ENCODE measurements around the gene MACROD1. TPM values are rescaled to one million over a fixed set of nuclear protein-coding genes. Genes with fewer than 3 reads are reported as not detected.

The MACROD1 gene
- total RNA-seq, 1 experiment from 2014 or later, result 26.3 TPM

DNA sequence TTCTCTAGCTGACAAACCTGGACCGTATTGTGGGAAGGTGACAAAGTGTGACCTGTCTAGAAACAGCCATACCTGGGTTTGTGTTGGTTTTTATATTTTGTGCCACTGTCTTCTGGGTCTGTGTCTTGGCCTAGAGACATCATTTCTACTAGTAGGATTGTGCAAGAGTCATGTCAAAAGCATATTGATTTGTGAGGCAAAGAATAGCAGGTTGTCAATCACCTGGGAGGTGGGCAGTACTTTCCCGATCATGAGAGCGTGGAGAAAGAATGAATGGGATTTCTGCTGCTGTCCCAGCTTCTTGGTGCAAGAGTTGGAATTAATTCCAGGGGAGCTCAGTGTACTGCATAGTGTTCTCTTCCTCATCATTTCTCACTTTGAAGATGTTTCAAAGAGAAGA lies 35.6 kb upstream of the MACROD1 start:
- Histone ChIP-seq H3K27ac (no peak overlapping the region), H3K27me3 (no peaks in the 10 kb centered on the region), H3K4me1 (peaks cover 27% of the 10 kb centered on the region), H3K4me3 (no peak overlapping the region), H3K9me3 (replicated peaks) (no peaks in the 10 kb centered on the region), H3K36me3 (peaks cover 85% of the 10 kb centered on the region)
- DNase-seq, result no peak

DNA sequence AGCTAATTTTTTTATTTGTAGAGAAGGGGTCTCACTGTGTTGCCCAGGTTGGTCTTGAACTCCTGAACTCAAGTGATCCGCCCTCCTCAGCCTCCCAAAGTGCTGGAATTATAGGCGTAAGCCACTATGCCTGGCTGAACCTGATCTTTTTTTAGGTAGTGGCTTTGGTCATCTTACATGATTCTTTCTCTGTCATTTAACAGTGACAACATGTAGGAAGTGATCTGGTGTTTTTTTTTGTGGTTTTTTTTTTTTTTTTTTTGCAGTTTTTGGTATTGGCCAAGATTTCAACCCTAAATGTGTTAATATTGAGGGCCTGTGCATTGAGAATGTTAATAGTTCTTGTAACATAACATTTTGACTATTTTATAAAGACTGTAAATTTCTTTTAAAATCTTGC lies 32.6 kb upstream of the MACROD1 start:
- Histone ChIP-seq H3K27me3 (no peaks in the 10 kb centered on the region), H3K27ac (no peak overlapping the region), H3K4me3 (no peak overlapping the region), H3K4me1 (no peaks in the 10 kb centered on the region), H3K9me3 (replicated peaks) (no peaks in the 10 kb centered on the region), H3K36me3 (peaks cover 90% of the 10 kb centered on the region)
- DNase-seq, result no peak

GRCh38 chr11:64196626-64197025 lies 30.7 kb upstream of the MACROD1 start:
- H3K4me3 ChIP-seq, result no peak overlapping the region
- H3K27ac ChIP-seq, result no peak overlapping the region
- H3K9me3 ChIP-seq (replicated peaks), result no peaks in the 10 kb centered on the region
- H3K4me1 ChIP-seq, result no peaks in the 10 kb centered on the region
- peaks cover 87% of the 10 kb centered on the region for H3K36me3 ChIP-seq
- H3K27me3 ChIP-seq, result no peaks in the 10 kb centered on the region
- no peak for DNase-seq

GRCh38 chr11:64192434-64192833 lies 26.5 kb upstream of the MACROD1 start:
- Histone ChIP-seq H3K36me3 (peaks cover 68% of the 10 kb centered on the region), H3K9me3 (replicated peaks) (no peaks in the 10 kb centered on the region), H3K4me1 (no peaks in the 10 kb centered on the region), H3K27ac (no peak overlapping the region), H3K4me3 (no peak overlapping the region), H3K27me3 (no peaks in the 10 kb centered on the region)
- no peak for DNase-seq

DNA sequence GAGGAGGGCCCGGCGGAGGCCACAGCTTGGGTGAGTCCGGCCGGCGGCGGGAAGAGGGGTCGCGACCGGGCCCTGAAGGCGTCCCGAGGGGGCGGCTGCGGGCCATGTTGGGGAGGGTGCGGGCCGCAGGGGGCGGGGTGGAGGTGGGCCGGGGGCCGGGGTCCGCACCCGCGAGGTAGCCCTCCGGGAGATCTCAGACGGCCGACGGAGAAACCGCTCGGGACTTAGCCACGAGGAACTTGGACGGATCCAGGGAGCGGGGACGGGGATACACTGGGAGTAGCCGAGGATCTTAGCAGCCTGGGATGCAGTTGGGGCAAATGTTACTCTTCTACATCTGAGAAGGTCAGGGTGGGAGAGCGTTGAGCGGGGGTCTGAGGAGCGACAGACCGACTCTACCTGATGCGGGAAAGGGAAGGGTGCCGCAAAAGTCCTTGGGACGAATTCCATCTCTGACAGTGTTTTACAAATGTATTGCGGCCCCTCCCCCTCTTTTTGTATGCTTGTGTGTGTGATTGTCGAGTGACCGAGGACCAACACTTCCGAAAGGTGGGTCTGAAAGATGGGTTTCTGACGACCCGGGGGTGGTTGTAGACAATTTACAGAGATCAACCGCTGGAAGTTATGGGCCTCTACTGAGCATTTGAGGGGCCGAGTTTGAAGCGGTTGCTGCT lies 20.7 kb upstream of the MACROD1 start:
- Histone ChIP-seq H3K9me3 (replicated peaks) (no peaks in the 10 kb centered on the region), H3K27ac (no peak overlapping the region), H3K36me3 (peaks cover 15% of the 10 kb centered on the region), H3K4me1 (peaks cover 4% of the 10 kb centered on the region; the same call in 1 of the 2 replicates), H3K4me3 (no peak overlapping the region), H3K27me3 (no peaks in the 10 kb centered on the region)
- no peak for DNase-seq

GRCh38 chr11:64185693-64186491 lies 20.0 kb upstream of the MACROD1 start, which contains the start of gene STIP1:
TSS of gene STIP1 (plus strand) at chr11:64186171. CDS start at chr11:64186262, 91 bp downstream.
- H3K27ac ChIP-seq, result peak within 1 kb of the TSS; percentile 67
- H3K36me3 ChIP-seq, result peaks cover 15% of the 10 kb centered on the region
- DNase-seq, result peak; percentile 99
- peak within 1 kb of the TSS; percentile 71 for H3K4me3 ChIP-seq
- H3K4me1 ChIP-seq, result peaks cover 5% of the 10 kb centered on the region
- no peaks in the 10 kb centered on the region for H3K27me3 ChIP-seq
- no peaks in the 10 kb centered on the region for H3K9me3 ChIP-seq (replicated peaks)

DNA sequence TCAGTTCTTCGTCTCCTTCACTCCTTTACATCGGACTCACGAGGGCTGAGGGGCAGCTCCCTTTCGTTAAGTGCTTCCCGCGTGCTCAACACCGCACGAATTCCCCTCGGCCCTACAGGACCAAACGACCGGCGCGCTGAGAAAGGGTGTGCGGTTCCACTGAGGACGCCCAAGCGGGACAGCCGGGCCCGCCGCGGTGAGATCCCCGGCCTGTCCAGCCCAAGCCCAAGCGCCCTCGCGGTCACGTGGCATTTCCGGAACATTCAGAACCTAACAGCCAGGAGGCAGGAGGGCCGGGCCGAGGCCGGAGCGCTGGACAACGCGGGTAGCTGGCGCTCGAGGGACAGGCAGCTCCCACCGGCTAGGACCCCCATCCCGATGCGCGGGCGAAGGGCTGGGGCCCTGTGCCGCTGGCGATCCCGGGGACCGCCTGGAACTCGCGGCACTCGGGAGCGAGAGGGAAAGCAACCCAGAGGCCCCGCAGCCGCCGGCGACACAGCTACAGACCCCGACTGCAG lies 19.3 kb upstream of the MACROD1 start:
- Histone ChIP-seq H3K36me3 (peaks cover 9% of the 10 kb centered on the region), H3K27me3 (no peaks in the 10 kb centered on the region), H3K4me3 (peak overlapping the region; percentile 71), H3K4me1 (peaks cover 10% of the 10 kb centered on the region), H3K27ac (peak overlapping the region; percentile 67), H3K9me3 (replicated peaks) (no peaks in the 10 kb centered on the region)
- no peak for DNase-seq

DNA sequence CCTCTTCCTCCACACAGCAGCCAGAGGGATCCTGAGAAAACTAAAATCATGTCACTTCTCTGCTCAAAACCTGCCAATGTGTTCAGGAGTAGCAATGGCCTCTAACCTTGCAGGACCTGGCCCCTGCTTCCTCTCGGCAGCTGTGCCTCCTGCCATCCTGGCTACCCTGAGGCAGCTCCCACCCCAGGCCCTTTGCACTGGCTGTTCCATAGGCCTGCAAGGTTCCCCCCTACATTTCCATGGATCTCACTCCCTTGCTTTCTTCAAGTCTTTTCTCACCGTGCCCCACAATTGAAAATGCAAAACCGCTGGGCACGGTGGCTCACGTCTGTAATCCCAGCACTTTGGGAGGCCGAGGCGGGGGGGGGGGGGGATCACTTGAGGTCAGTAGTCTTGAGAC lies 18.0 kb upstream of the MACROD1 start:
- H3K36me3 ChIP-seq, result peaks cover 7% of the 10 kb centered on the region
- no peak for DNase-seq
- H3K9me3 ChIP-seq (replicated peaks), result no peaks in the 10 kb centered on the region
- H3K27me3 ChIP-seq, result no peaks in the 10 kb centered on the region
- H3K27ac ChIP-seq, result no peak overlapping the region
- no peak overlapping the region for H3K4me3 ChIP-seq
- H3K4me1 ChIP-seq, result peaks cover 10% of the 10 kb centered on the region

DNA sequence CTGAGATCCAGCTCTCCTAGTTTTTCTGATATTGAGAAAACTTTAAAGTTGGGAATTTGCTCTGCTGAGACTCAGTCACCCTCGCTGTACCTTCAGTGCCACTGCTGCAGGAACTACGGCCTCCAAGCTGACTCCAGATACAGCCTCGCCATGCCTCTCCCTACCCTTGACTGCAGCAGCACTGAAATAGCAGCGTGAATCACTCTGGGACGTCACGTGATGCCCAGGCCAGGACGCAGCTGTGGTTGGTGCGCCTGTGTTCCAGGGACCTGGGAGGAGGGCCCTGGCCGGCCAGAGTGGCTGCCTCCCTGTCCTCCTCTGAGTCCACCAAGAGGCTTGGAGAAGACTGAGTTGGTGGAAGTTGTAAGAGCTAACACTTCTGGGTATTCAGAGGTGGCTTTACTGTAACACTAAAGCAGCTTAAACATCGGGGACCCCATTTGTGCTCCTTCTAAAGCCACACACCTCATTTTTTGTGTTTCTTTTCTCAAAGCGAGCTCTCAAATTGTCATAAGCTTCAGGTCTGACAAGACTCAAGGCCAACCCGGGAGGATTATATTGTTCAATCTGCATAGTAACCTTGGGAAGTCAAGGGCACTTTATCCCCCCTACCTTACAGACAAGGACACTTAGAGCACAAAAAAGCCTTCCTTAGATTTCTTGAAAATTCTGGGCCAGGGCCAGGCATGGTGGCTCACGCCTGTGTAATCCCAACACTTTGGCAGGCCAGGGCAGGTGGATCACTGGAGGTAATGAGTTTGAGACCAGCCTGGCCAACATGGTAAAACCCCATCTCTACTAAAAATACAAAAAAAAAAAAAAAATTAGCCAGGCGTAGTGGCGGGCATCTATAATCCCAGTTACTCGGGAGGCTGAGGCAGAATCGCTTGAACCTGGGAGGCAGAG lies 15.8 kb upstream of the MACROD1 start:
- H3K4me3 ChIP-seq, result peak overlapping the region; percentile 9; the same call in 1 of the 2 replicates
- H3K27me3 ChIP-seq, result no peaks in the 10 kb centered on the region

GRCh38 chr11:64180891-64181290 lies 15.0 kb upstream of the MACROD1 start:
- H3K27me3 ChIP-seq, result no peaks in the 10 kb centered on the region
- peak in 1 of 2 experiments; percentile 37 for DNase-seq
- H3K9me3 ChIP-seq (replicated peaks), result no peaks in the 10 kb centered on the region
- H3K4me3 ChIP-seq, result peak overlapping the region; percentile 9; the same call in 1 of the 2 replicates
- H3K27ac ChIP-seq, result peak overlapping the region; percentile 31; the same call in 1 of the 2 replicates
- H3K4me1 ChIP-seq, result peaks cover 10% of the 10 kb centered on the region
- H3K36me3 ChIP-seq, result no peaks in the 10 kb centered on the region

More for the DNA sequence above, 15.8 kb upstream of the MACROD1 start:
- Histone ChIP-seq H3K4me1 (peaks cover 10% of the 10 kb centered on the region), H3K9me3 (replicated peaks) (no peaks in the 10 kb centered on the region), H3K36me3 (no peaks in the 10 kb centered on the region), H3K27ac (peak overlapping the region; percentile 31; the same call in 1 of the 2 replicates)
- peak; percentile 92 to 94 for DNase-seq

GRCh38 chr11:64178951-64179639 lies 13.2 kb upstream of the MACROD1 start:
- Histone ChIP-seq H3K4me3 (no peak overlapping the region), H3K27me3 (no peaks in the 10 kb centered on the region), H3K9me3 (replicated peaks) (no peaks in the 10 kb centered on the region), H3K36me3 (no peaks in the 10 kb centered on the region), H3K4me1 (peaks cover 10% of the 10 kb centered on the region), H3K27ac (no peak overlapping the region)
- DNase-seq, result no peak

GRCh38 chr11:64178203-64178602 lies 12.3 kb upstream of the MACROD1 start:
- Histone ChIP-seq H3K27ac (no peak overlapping the region), H3K36me3 (no peaks in the 10 kb centered on the region), H3K4me3 (no peak overlapping the region), H3K9me3 (replicated peaks) (no peaks in the 10 kb centered on the region), H3K27me3 (no peaks in the 10 kb centered on the region), H3K4me1 (peaks cover 10% of the 10 kb centered on the region)
- no peak for DNase-seq

DNA sequence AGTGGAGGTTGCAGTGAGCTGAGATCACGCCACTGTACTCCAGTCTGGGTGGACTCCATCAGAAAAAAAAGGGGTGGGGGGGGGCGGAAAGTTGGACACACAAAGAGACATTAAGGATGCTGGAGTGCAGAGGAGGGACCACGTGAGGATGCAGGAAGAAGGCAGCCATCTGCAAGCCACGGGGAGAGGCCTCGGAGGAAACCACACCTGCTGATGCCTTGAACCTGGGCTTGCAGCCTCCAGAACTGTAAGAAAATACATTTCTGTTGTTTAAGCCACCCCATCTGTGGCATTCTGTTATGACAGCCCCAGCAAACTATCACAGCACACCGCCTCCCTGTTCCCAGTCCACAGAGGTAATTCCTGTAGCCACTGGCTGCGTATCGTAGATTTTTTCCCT lies 10.8 kb upstream of the MACROD1 start:
- H3K36me3 ChIP-seq, result no peaks in the 10 kb centered on the region
- no peaks in the 10 kb centered on the region for H3K27me3 ChIP-seq

More for the DNA sequence above, 10.8 kb upstream of the MACROD1 start:
- H3K9me3 ChIP-seq (replicated peaks), result no peaks in the 10 kb centered on the region
- no peak overlapping the region for H3K27ac ChIP-seq
- DNase-seq, result no peak
- H3K4me1 ChIP-seq, result peaks cover 8% of the 10 kb centered on the region
- no peak overlapping the region for H3K4me3 ChIP-seq

All from SJCRH30 (cell line).